Neuronal stem cell (in vitro differentiated cells): Measurements from ENCODE around the gene COQ8A.
A peak's percentile ranks its signal among the peaks of the same experiment; 100 is the strongest.

Experiments used
- DNase-seq: peaks from one replicate; pipeline ENCODE4 v3.0.0-alpha.2; 2013; ENCODE audit warnings: low spot score
- H2AFZ ChIP-seq: one replicate; pipeline ENCODE4 v1.6.1; 2013; ENCODE audit warnings: mild to moderate bottlenecking, low read length, inconsistent platforms
- H2AK5ac ChIP-seq: 2 replicates; pipeline ENCODE4 v1.6.1; 2013; ENCODE audit warnings: low read depth, mild to moderate bottlenecking, inconsistent platforms, low read length, moderate library complexity, mixed read lengths
- H2BK120ac ChIP-seq: 2 replicates; pipeline ENCODE4 v1.6.1; 2013; ENCODE audit warnings: low read depth, mild to moderate bottlenecking, inconsistent platforms, low read length, moderate library complexity, mixed read lengths
- H2BK12ac ChIP-seq: one replicate; pipeline ENCODE4 v1.6.1; 2013; ENCODE audit warnings: low read length, inconsistent platforms
- H2BK15ac ChIP-seq: 2 replicates; pipeline ENCODE4 v1.6.1; 2013; ENCODE audit warnings: mild to moderate bottlenecking, low read length, inconsistent platforms, mixed read lengths
- H2BK5ac ChIP-seq: one replicate; pipeline ENCODE4 v1.6.1; 2013; ENCODE audit warnings: inconsistent platforms, mild to moderate bottlenecking, low read length, moderate library complexity
- H3K14ac ChIP-seq: one replicate; pipeline ENCODE4 v1.6.1; 2013; ENCODE audit warnings: low read length, inconsistent platforms
- H3K18ac ChIP-seq: 2 replicates; pipeline ENCODE4 v1.6.1; 2013; ENCODE audit warnings: low read length, inconsistent platforms
- H3K23ac ChIP-seq: 2 replicates; pipeline ENCODE4 v1.6.1; 2013; ENCODE audit warnings: low read depth, mild to moderate bottlenecking, mixed read lengths, low read length, inconsistent platforms; ENCODE audit not compliant: poor library complexity
- H3K27ac ChIP-seq: replicated peaks from 3 replicates; pipeline ENCODE4 v1.5.1; 2013; ENCODE audit warnings: low read length, inconsistent platforms
- H3K27me3 ChIP-seq, 3 experiments: 2 replicates each; pipeline ENCODE4 v1.6.1; 2013; ENCODE audit warnings: low read length in 3 of 3, mild to moderate bottlenecking in 2 of 3, inconsistent platforms in 1 of 3, low read depth in 1 of 3, mixed read lengths in 1 of 3, moderate library complexity in 1 of 3; ENCODE audit not compliant: control insufficient read depth in 3 of 3, insufficient read depth in 3 of 3
- H3K36me3 ChIP-seq, 2 donors: replicated peaks in 1 of 2; 2 replicates each; pipeline ENCODE4 v1.6.1; 2013; ENCODE audit warnings: low read length in 2 of 2; ENCODE audit not compliant: control insufficient read depth in 2 of 2, insufficient read depth in 2 of 2
- H3K4ac ChIP-seq: 2 replicates; pipeline ENCODE4 v1.6.1; 2013; ENCODE audit warnings: inconsistent platforms, mild to moderate bottlenecking, low read length, moderate library complexity
- H3K4me1 ChIP-seq, 2 donors: 1 replicate in 1 of 2; 2 replicates in 1 of 2; pipeline ENCODE4 v1.6.1; 2013; ENCODE audit warnings: low read length in 2 of 2, low read depth in 1 of 2; ENCODE audit not compliant: control insufficient read depth in 2 of 2, insufficient read depth in 1 of 2
- H3K4me2 ChIP-seq: one replicate; pipeline ENCODE4 v1.6.1; 2013; ENCODE audit warnings: mild to moderate bottlenecking, low read length, inconsistent platforms; ENCODE audit not compliant: insufficient read depth, poor library complexity, severe bottlenecking
- H3K4me3 ChIP-seq, 2 donors: 2 replicates each; pipeline ENCODE4 v1.5.1; 2013; ENCODE audit warnings: low read length in 2 of 2, mild to moderate bottlenecking in 2 of 2, inconsistent platforms in 1 of 2, moderate library complexity in 1 of 2
- H3K79me1 ChIP-seq: one replicate; pipeline ENCODE4 v1.6.1; 2013; ENCODE audit warnings: low read depth, mild to moderate bottlenecking, inconsistent platforms, low read length, moderate library complexity
- H3K9ac ChIP-seq: one replicate; pipeline ENCODE4 v1.6.1; 2013; ENCODE audit warnings: mild to moderate bottlenecking, low read depth, low read length, inconsistent platforms; ENCODE audit not compliant: poor library complexity
- H3K9me3 ChIP-seq, 2 donors: replicated peaks in 1 of 2; 2 replicates each; pipeline versions ENCODE3 to v1.6.1; 2013; ENCODE audit warnings: low read length in 2 of 2, mild to moderate bottlenecking in 2 of 2, inconsistent platforms in 1 of 2, low read depth in 1 of 2, mixed read lengths in 1 of 2, moderate library complexity in 1 of 2; ENCODE audit not compliant: control insufficient read depth in 2 of 2, insufficient read depth in 1 of 2
- H4K8ac ChIP-seq: one replicate; pipeline ENCODE4 v1.6.1; 2013; ENCODE audit warnings: low read depth, mild to moderate bottlenecking, inconsistent platforms, low read length, moderate library complexity
- H4K91ac ChIP-seq: one replicate; pipeline ENCODE4 v1.6.1; 2013; ENCODE audit warnings: low read length, low read depth, mild to moderate bottlenecking, inconsistent platforms; ENCODE audit not compliant: poor library complexity
- WGBS, 2 donors: extraction: QIAGEN DNeasy Blood & Tissue Kit; methylation state at CpG; one replicate each; pipeline ENCODE4 v1.1.7; 2013; ENCODE audit warnings: missing lambda C conversion rate in 2 of 2, mixed read lengths in 1 of 2; ENCODE audit not compliant: insufficient read length in 2 of 2, insufficient replicate concordance in 1 of 2; ENCODE audit errors: extremely low coverage in 2 of 2; 5-methylcytosine and 5-hydroxymethylcytosine counted together

COQ8A gene

DNA sequence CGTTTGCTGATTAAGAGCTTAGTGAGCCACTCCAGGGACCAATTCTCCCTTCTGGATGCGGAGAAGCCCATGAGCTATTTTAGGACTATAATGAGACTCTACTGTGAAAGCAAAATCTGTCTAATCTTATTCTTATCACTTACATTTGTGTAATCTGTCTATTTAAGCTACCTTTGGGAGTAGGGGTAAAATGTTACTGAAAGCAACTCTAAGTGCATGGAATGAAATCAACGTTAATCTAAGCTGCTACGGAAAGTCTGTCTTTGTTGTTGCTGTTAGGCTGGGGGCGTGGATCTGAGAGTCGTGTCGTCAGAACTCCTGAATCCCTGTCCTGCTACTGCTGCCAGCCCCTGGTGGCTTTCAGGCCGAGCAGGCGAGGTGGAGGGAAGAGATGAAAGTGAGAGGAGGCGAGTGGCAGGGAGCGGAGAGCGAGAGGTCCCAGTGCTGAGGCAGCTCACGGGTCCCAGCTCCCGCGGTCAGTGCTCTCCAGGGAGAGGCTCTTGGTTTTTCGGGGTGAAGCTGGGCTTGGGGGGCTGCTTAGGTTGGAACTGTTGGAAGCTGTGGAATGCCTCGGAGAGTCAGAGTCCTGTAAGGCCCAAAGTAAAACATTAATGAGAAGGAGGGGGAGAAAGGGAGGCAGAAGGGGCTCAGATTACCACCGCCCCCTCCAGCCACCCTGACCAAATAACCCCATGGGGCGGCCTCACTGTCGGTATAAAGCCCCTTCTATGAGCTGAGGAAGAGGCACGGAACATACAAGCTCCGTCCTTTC, 53.9 kb downstream of the COQ8A start:
- H2BK15ac ChIP-seq: peak overlapping the region; percentile 85
- peak overlapping the region; percentile 85 for H2BK5ac ChIP-seq
- H3K9ac ChIP-seq: no peak overlapping the region
- peak overlapping the region; percentile 85 for H3K27ac ChIP-seq
- peak overlapping the region; percentile 43 for H4K91ac ChIP-seq
- H3K23ac ChIP-seq: peak overlapping the region; percentile 29
- peak overlapping the region; percentile 31 for H3K14ac ChIP-seq
- WGBS, 2 donors: no CpG with 5 or more reads among the region's 22 CpGs
- no peak overlapping the region for H3K4me3 ChIP-seq
- H3K4ac ChIP-seq: no peak overlapping the region
- DNase-seq: peak; percentile 24
- H2BK120ac ChIP-seq: peak overlapping the region; percentile 74
- H2AFZ ChIP-seq: no peak overlapping the region
- no peak overlapping the region for H4K8ac ChIP-seq
- H3K79me1 ChIP-seq: no peaks in the 10 kb centered on the region
- H3K4me1 ChIP-seq: peaks cover 15 to 21% of the 10 kb centered on the region in 2 donors
- peak overlapping the region; percentile 14 for H3K4me2 ChIP-seq
- peak overlapping the region; percentile 4 for H2AK5ac ChIP-seq
- no peaks in the 10 kb centered on the region for H3K27me3 ChIP-seq
- H3K18ac ChIP-seq: peak overlapping the region; percentile 96
- H3K9me3 ChIP-seq: no peaks in the 10 kb centered on the region
- peaks cover 0 to 16% of the 10 kb centered on the region in 2 donors for H3K36me3 ChIP-seq
- H2BK12ac ChIP-seq: peak overlapping the region; percentile 41

DNA sequence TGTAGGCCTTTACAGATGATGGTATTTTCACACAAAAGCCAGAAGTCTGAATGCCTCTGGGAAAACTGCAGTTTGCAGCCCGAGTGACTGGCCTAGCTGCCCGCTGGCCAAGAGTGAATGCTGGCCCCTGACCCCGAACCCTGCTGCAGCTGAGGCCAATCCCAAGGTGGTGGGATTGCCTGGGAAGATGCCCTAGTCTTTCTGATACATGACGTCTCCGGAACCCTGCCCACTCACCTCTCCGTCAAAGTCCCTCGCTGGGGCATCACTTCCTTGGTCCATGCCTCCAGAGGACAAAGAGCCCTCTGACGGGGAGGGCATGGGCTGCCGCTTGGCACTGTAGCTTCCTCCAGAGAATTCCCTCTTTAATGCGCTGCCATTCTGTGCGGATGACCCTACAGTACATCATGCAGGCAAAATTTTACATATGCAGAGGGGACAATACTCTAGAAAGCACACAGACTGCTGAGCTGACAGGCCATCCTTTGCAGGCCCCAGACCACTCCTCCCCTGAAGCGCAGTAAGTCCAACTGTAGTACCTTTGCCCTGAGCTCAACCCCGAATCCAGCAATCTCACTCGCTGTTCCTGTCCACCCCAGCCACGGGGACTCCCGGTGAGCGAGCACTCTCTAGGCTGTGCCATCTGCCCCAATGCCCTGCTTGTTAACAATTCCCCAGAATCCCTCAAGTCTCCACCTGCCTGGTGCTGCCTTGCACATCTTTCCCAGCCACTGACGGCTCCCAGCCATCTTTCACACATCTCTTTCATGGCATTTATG, 54.7 kb downstream of the COQ8A start:
- H3K27me3 ChIP-seq: no peaks in the 10 kb centered on the region
- peaks cover 0 to 16% of the 10 kb centered on the region in 2 donors for H3K36me3 ChIP-seq
- H2AK5ac ChIP-seq: peak overlapping the region; percentile 4
- no peaks in the 10 kb centered on the region for H3K9me3 ChIP-seq
- H3K4me2 ChIP-seq: peak overlapping the region; percentile 14
- H2BK12ac ChIP-seq: peak overlapping the region; percentile 10
- peaks cover 15 to 21% of the 10 kb centered on the region in 2 donors for H3K4me1 ChIP-seq
- H4K91ac ChIP-seq: peak overlapping the region; percentile 59
- H2BK5ac ChIP-seq: peak overlapping the region; percentile 85
- H3K27ac ChIP-seq: peak overlapping the region; percentile 85
- no CpG with 5 or more reads among the region's 18 CpGs for WGBS, 2 donors
- H3K23ac ChIP-seq: no peak overlapping the region
- peak overlapping the region; percentile 96 for H3K18ac ChIP-seq
- H3K14ac ChIP-seq: peak overlapping the region; percentile 84
- no peak overlapping the region for H4K8ac ChIP-seq
- H3K4me3 ChIP-seq: no peak overlapping the region
- no peak for DNase-seq
- H3K4ac ChIP-seq: peak overlapping the region; percentile 23
- H2BK15ac ChIP-seq: peak overlapping the region; percentile 79
- no peak overlapping the region for H3K9ac ChIP-seq
- H3K79me1 ChIP-seq: no peaks in the 10 kb centered on the region
- peak overlapping the region; percentile 74 for H2BK120ac ChIP-seq
- no peak overlapping the region for H2AFZ ChIP-seq

- Histone ChIP-seq H3K18ac (no peak overlapping the region), H2BK120ac (no peak overlapping the region), H3K23ac (no peak overlapping the region), H3K4me2 (no peak overlapping the region), H3K9ac (no peak overlapping the region), H2AFZ (no peak overlapping the region), H3K14ac (peak overlapping the region; percentile 84), H2BK5ac (peak overlapping the region; percentile 85), H4K91ac (no peak overlapping the region), H3K36me3 (peaks cover 0 to 10% of the 10 kb centered on the region in 2 donors), H3K27ac (no peak overlapping the region), H3K79me1 (no peaks in the 10 kb centered on the region), H2BK15ac (no peak overlapping the region), H2BK12ac (no peak overlapping the region), H3K9me3 (no peaks in the 10 kb centered on the region), H3K4me1 (peaks cover 15 to 21% of the 10 kb centered on the region in 2 donors), H3K4me3 (no peak overlapping the region), H2AK5ac (no peak overlapping the region), H4K8ac (no peak overlapping the region), H3K4ac (no peak overlapping the region), H3K27me3 (no peaks in the 10 kb centered on the region)
- no peak for DNase-seq
- WGBS, 2 donors: no CpG with 5 or more reads among the region's 13 CpGs
Observed at GRCh38 chr1:226995365-226996332, 55.6 kb downstream of the COQ8A start.
